HG03095 (cell line): ENCODE measurements around the gene CMSS1.
A peak's percentile ranks its signal among the peaks of the same experiment; 100 is the strongest.

ENCODE experiments used
- ATAC-seq: cut with Tn5 transposase; IDR thresholded peaks from one replicate; pipeline ENCODE4 v1.9.1; 2021; ENCODE audit warnings: moderate library complexity; ENCODE audit not compliant: unreplicated experiment

The CMSS1 gene

GRCh38 chr3:100124201-100124761, 306.6 kb downstream of the CMSS1 start:
- no peak for ATAC-seq

- no peak for ATAC-seq
These were observed 307.7 kb downstream of the CMSS1 start for GRCh38 chr3:100125161-100125938.

- ATAC-seq: no peak
These were observed 310.1 kb downstream of the CMSS1 start for GRCh38 chr3:100127792-100128191.

GRCh38 chr3:100128565-100128964, 310.9 kb downstream of the CMSS1 start:
- ATAC-seq: no peak

GRCh38 chr3:100129941-100130340, 312.3 kb downstream of the CMSS1 start:
- no peak for ATAC-seq

- ATAC-seq: no peak
These were observed 313.6 kb downstream of the CMSS1 start for GRCh38 chr3:100131241-100131640.

- ATAC-seq: no peak
These were observed 319.3 kb downstream of the CMSS1 start for GRCh38 chr3:100136921-100137320.

- ATAC-seq: no peak
These were observed 323.3 kb downstream of the CMSS1 start for GRCh38 chr3:100140976-100141375.

- ATAC-seq: no peak
These were observed 323.9 kb downstream of the CMSS1 start for GRCh38 chr3:100141586-100141985.

GRCh38 chr3:100144255-100144866, 326.7 kb downstream of the CMSS1 start:
- peak; percentile 93 for ATAC-seq

GRCh38 chr3:100149130-100149529, 331.5 kb downstream of the CMSS1 start:
- no peak for ATAC-seq

GRCh38 chr3:100149713-100150415, 332.2 kb downstream of the CMSS1 start:
- ATAC-seq: no peak

GRCh38 chr3:100150473-100150872, 332.8 kb downstream of the CMSS1 start:
- ATAC-seq: no peak

GRCh38 chr3:100151024-100151707, 333.5 kb downstream of the CMSS1 start:
- no peak for ATAC-seq

- no peak for ATAC-seq
These were observed 336.5 kb downstream of the CMSS1 start for GRCh38 chr3:100154171-100154570.

GRCh38 chr3:100155128-100155527, 337.5 kb downstream of the CMSS1 start:
- ATAC-seq: no peak

GRCh38 chr3:100155590-100155989, 337.9 kb downstream of the CMSS1 start:
- ATAC-seq: no peak

- ATAC-seq: no peak
These were observed 340.0 kb downstream of the CMSS1 start for GRCh38 chr3:100157685-100158084.

- ATAC-seq: no peak
These were observed 341.3 kb downstream of the CMSS1 start for GRCh38 chr3:100158918-100159330.

GRCh38 chr3:100159331-100160153, 341.9 kb downstream of the CMSS1 start:
- no peak for ATAC-seq
